Measurements from ENCODE around the gene DRAP1.

Gene DRAP1

DNA sequence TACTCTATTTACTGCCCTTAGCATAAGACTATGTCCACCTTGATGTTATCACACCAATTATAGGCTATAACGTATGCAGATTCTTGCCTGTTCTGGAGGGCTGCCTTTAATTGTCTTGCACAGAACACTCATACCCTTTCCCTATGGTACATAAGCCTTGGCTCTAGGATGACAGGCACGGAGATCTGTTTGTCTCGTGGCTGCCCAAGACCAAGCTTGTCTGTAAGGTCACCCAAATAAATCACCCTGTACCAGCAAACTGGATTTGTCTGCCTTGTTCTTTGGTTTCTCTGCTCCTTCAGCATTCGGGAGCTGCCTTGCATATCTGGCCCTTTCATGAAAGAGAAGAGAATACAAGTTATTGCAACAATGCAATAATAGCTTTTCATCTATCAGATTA is 18.5 kb downstream of the DRAP1 start:
- H3K36me3 ChIP-seq (ENCODE audit: control insufficient read depth, insufficient read depth, low read length) = no peaks in the 10 kb centered on the region
- TF ChIP-seq, protein P1, sequence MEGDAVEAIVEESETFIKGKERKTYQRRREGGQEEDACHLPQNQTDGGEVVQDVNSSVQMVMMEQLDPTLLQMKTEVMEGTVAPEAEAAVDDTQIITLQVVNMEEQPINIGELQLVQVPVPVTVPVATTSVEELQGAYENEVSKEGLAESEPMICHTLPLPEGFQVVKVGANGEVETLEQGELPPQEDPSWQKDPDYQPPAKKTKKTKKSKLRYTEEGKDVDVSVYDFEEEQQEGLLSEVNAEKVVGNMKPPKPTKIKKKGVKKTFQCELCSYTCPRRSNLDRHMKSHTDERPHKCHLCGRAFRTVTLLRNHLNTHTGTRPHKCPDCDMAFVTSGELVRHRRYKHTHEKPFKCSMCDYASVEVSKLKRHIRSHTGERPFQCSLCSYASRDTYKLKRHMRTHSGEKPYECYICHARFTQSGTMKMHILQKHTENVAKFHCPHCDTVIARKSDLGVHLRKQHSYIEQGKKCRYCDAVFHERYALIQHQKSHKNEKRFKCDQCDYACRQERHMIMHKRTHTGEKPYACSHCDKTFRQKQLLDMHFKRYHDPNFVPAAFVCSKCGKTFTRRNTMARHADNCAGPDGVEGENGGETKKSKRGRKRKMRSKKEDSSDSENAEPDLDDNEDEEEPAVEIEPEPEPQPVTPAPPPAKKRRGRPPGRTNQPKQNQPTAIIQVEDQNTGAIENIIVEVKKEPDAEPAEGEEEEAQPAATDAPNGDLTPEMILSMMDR (IDR thresholded peaks at IDR 0.05; ENCODE audit: insufficient read depth, low read length, poor library complexity, severe bottlenecking) = no peak
- no peak overlapping the region for H3K4me3 ChIP-seq (replicated peaks; ENCODE audit: low read depth, low read length)
- no peak for DNase-seq (ENCODE audit: extremely low read depth, insufficient read length)
- no peaks in the 10 kb centered on the region for H3K27me3 ChIP-seq (replicated peaks; ENCODE audit: control insufficient read depth, insufficient read depth, low read length)

DNA sequence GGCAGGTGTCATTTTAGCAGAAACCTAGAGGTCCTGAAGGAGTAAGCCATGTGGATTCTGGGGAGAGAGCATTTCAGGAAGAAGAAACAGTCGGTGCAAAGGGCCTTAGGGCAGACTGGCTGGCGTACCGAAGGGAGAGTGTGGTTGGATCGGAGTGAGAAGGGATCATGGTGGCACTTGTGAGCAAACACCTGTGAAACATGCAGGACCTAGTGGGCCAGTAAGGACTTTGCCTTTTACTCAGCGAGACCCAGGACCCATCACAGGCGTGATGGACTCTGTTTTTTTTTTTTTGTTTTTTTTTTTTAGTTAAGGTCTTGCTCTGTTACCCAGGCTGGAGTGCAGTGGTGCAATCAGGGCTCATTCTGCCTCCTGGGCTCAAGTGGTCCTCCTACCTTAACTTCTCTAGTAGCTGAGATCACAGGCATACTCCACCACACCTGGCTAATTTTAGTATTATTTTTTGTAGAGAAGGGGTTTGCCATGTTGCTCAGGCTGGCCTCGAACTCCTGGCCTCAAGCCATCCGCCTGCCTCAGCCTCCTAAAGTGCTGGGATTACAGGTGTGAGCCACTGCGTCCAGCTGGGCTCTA is 22.6 kb downstream of the DRAP1 start:
- Histone ChIP-seq H3K27me3 (replicated peaks; ENCODE audit: control insufficient read depth, insufficient read depth, low read length) (no peaks in the 10 kb centered on the region), H3K4me3 (replicated peaks; ENCODE audit: low read depth, low read length) (no peak overlapping the region), H3K36me3 (ENCODE audit: control insufficient read depth, insufficient read depth, low read length) (no peaks in the 10 kb centered on the region)
- TF ChIP-seq, protein P1 (IDR thresholded peaks at IDR 0.05; ENCODE audit: insufficient read depth, low read length, poor library complexity, severe bottlenecking) = no peak
- no peak for DNase-seq (ENCODE audit: extremely low read depth, insufficient read length)

DNA sequence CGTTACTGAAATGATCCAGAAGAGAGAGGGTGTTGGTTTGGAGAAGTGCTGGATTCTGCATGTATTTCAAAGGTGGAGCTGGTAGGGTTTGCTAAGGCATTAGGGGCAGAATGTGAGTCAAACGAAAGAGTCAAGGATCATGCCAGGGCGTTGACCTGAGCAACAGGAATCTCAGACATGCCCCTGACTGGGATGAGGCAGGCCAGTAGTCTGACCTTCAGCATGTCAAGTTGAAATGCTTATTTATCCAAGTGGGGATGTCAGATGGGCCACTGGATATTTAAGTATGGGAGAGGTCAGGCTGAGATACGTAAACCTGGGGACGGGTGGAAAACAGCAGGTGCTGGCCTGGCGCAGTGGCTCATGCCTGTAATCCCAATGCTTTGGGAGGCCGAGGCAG is 23.3 kb downstream of the DRAP1 start:
- TF ChIP-seq, protein P1 (IDR thresholded peaks at IDR 0.05; ENCODE audit: insufficient read depth, low read length, poor library complexity, severe bottlenecking) = no peak
- DNase-seq (ENCODE audit: extremely low read depth, insufficient read length) = no peak
- H3K4me3 ChIP-seq (replicated peaks; ENCODE audit: low read depth, low read length) = no peak overlapping the region
- no peaks in the 10 kb centered on the region for H3K36me3 ChIP-seq (ENCODE audit: control insufficient read depth, insufficient read depth, low read length)
- no peaks in the 10 kb centered on the region for H3K27me3 ChIP-seq (replicated peaks; ENCODE audit: control insufficient read depth, insufficient read depth, low read length)

DNA sequence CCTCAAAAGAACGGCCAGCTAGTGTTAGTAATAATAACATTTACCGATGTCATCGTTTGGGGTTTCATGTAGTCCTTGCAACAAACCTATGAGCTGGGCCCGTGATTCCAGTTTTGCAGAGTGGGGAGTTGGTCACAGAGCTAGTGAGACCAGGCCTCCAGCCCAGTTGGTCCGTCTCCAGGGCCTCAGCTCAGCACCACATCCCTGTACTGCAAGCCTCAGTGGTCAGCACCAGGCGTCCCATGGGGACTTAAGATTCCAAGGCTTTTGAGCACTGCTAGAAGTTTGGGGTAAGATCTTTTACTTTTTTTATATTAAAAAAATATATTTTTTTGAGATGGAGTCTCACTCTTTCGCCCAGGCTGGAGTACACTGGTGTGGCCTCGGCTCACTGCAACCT is 25.0 kb downstream of the DRAP1 start:
- Histone ChIP-seq H3K36me3 (ENCODE audit: control insufficient read depth, insufficient read depth, low read length) (no peaks in the 10 kb centered on the region), H3K4me3 (replicated peaks; ENCODE audit: low read depth, low read length) (no peak overlapping the region), H3K27me3 (replicated peaks; ENCODE audit: control insufficient read depth, insufficient read depth, low read length) (no peaks in the 10 kb centered on the region)
- TF ChIP-seq, protein P1 (IDR thresholded peaks at IDR 0.05; ENCODE audit: insufficient read depth, low read length, poor library complexity, severe bottlenecking) = no peak
- no peak for DNase-seq (ENCODE audit: extremely low read depth, insufficient read length)

DNA sequence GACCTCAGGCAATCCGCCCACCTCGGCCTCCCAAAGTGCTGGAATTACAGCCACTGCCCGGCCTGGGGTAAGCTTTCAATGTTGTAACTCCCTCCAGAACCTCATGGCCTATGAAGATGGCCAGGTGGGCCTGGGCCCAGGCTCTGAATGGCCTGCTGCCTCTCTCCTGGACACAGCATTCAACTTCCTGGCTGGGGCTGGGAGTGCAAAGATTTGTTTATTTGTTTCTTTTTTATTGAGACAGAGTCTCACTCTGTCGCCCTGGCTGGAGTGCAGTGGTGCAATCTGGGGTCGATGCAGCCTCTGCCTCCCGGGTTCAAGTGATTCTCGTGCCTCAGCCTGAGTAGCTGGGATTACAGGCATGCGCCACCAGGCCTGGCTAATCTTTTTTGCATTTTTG is 25.5 kb downstream of the DRAP1 start:
- no peaks in the 10 kb centered on the region for H3K36me3 ChIP-seq (ENCODE audit: control insufficient read depth, insufficient read depth, low read length)
- TF ChIP-seq, protein P1 (IDR thresholded peaks at IDR 0.05; ENCODE audit: insufficient read depth, low read length, poor library complexity, severe bottlenecking) = no peak
- no peaks in the 10 kb centered on the region for H3K27me3 ChIP-seq (replicated peaks; ENCODE audit: control insufficient read depth, insufficient read depth, low read length)
- no peak for DNase-seq (ENCODE audit: extremely low read depth, insufficient read length)
- H3K4me3 ChIP-seq (replicated peaks; ENCODE audit: low read depth, low read length) = no peak overlapping the region

DNA sequence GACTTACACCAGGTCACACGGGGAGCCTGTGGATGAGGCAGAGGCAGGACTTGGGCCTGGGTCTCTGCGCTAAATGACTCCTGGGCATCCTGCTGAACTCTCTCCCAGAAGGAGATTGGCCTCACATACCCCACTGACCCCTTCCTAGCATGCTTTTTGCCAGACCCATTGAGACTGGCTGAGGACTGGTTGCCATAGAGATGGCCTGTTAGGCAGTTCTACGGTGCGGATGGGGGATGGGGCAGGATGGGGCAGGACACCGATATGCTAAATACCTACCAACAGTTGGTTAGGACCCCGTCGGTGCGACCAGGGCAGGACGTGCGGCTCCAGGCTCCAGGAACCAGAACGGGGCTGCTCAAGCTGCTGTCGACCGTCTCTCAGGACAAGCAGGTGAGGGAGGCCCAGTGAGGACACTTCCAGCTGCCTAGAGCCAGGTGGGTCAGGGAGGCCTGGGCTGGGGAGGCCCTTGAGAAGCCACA is 26.2 kb downstream of the DRAP1 start, which contains the start of gene TSGA10IP:
Gene TSGA10IP (plus strand): TSS at position 51 of the 482 bp plus-strand sequence. CDS start 196 bp downstream, at position 247.
- H3K27me3 ChIP-seq (replicated peaks; ENCODE audit: control insufficient read depth, insufficient read depth, low read length) = no peaks in the 10 kb centered on the region
- no peak within 1 kb of the TSS for H3K4me3 ChIP-seq (replicated peaks; ENCODE audit: low read depth, low read length)
- TF ChIP-seq, protein P1 (IDR thresholded peaks at IDR 0.05; ENCODE audit: insufficient read depth, low read length, poor library complexity, severe bottlenecking) = no peak
- no peak for DNase-seq (ENCODE audit: extremely low read depth, insufficient read length)
- H3K36me3 ChIP-seq (ENCODE audit: control insufficient read depth, insufficient read depth, low read length) = no peaks in the 10 kb centered on the region

Data from GM06990 (cell line).